ENCODE measurements around the gene RP2.

DNA sequence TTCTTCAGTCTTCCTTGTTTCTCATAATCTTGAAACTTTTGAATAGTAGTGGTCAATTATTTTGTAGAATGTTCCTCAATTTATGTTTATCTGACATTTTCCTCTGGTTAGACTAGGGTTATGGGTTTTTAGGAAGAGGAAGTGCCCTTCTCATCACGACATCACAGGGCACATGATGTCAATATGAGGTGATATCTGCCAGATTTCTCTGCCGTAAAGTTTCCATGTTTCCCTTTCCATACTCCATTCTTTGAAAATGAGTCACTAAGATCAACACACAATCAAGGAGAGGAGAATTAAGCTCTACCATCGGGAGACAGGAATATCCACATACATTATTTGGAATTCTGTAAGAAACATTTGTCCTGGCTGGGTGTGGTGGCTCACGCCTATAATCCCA lies 28.4 kb downstream of the RP2 start:
- no peak for TF ChIP-seq CTCF (IDR thresholded peaks at IDR 0.05)
- no peak for TF ChIP-seq POLR2A (IDR thresholded peaks at IDR 0.05; ENCODE audit: low read depth)
- TF ChIP-seq EP300 (IDR thresholded peaks at IDR 0.05), result no peak

All from esophagus muscularis mucosa (tissue), 4 donors.